GM12872 (cell line): Measurements from ENCODE around the gene PEX14.

Experiments
- TF ChIP-seq, protein P1 (sequence below): IDR thresholded peaks from 3 replicates; pipeline ENCODE4 v1.5.1; 2011; ENCODE audit warnings: low read depth, mild to moderate bottlenecking, low read length, moderate library complexity; ENCODE audit not compliant: insufficient read depth

Gene PEX14

DNA sequence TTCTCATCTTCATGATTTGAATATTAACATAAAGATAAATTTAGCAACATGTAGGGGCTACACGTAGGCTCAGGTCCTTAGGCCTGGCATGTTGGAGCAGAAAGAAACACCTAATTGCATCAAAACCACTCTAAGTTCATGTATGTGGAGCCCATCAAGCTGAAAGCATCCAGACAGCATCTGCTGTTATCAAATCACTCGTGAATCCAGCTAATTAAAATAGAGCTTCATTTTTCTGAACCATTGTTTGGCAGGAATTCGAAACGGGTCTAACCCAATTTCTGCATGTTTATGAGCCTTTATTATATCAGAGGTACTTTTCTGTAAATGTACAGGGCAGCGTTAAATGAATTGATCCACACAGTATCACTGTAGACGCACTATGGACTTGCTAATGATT lies 45.7 kb downstream of the PEX14 start:
- TF ChIP-seq, protein P1, sequence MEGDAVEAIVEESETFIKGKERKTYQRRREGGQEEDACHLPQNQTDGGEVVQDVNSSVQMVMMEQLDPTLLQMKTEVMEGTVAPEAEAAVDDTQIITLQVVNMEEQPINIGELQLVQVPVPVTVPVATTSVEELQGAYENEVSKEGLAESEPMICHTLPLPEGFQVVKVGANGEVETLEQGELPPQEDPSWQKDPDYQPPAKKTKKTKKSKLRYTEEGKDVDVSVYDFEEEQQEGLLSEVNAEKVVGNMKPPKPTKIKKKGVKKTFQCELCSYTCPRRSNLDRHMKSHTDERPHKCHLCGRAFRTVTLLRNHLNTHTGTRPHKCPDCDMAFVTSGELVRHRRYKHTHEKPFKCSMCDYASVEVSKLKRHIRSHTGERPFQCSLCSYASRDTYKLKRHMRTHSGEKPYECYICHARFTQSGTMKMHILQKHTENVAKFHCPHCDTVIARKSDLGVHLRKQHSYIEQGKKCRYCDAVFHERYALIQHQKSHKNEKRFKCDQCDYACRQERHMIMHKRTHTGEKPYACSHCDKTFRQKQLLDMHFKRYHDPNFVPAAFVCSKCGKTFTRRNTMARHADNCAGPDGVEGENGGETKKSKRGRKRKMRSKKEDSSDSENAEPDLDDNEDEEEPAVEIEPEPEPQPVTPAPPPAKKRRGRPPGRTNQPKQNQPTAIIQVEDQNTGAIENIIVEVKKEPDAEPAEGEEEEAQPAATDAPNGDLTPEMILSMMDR = no peak

DNA sequence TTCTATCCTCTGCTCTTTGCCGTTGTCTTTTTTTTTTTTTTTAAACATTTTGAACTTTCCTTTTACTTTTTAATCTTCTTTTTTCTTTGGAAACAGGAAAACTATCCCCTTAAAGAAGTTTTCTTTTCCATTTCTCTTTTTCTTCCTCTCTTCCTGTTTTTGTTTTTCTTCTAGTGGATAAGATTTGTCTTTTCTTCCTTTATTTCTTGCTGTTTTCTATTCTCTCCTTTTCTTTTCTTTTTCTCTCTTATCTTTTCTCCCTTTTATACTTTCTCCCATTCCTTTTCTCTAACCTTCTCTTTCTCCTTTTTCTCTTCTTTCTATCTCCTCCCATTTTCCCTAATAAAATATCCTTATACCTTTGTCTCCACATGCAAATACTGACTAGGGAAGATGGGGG lies 46.2 kb downstream of the PEX14 start:
- TF ChIP-seq, protein P1 = no peak

DNA sequence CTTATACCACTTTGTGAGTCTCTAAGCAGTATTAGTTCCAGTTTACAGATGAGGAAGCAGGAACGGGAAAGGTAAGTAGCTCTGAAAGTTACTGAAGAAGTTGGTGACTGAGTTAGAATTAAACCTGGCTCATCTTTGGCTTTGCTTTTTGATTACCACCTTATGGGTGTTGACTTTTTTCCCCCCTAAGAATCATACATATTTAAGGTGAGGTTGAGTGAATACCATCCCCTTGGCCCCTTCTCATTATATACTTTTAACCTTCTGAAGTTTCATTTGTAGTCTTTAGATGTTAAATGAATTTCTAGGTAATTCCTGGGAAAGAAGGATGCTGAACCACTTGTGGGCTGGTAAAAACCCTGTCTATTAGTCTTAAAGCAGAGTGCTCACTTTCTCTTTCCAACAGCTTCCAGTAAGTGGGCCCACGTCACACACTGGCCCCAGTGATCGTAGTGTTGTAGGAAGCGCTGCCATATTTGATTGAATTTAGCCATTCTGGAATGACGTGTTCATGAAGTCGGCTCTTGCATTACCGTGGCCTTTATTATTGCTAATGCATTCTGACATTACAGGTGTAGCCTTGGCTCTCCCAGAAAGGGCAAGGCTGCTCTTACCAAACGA lies 46.9 kb downstream of the PEX14 start:
- TF ChIP-seq, protein P1 = no peak

DNA sequence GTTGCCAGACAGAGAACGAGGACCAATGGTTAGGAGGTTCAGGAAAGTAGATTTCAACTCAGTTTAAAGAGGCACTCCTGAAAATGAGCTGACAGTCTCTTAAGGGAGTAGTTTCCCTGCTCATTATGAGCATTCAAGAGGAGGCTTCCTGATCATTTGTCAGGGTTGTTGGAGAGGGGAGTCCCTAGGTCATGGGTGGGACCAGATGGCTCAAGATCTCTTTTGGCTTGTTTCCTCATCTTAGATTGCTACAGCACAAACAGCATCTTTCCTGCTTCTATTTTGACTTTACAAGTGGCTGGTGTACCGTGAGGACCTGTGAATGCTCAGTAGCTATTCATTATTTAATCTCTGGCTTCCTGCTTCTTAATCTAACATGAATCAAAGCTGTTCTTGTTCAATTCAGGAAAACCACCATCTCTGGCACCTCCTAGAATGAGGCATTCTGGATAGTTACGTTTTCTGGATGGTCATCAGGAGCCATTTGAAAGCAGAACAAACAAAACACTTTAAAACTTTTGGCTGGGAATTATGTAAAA lies 47.6 kb downstream of the PEX14 start:
- TF ChIP-seq, protein P1 = no peak

DNA sequence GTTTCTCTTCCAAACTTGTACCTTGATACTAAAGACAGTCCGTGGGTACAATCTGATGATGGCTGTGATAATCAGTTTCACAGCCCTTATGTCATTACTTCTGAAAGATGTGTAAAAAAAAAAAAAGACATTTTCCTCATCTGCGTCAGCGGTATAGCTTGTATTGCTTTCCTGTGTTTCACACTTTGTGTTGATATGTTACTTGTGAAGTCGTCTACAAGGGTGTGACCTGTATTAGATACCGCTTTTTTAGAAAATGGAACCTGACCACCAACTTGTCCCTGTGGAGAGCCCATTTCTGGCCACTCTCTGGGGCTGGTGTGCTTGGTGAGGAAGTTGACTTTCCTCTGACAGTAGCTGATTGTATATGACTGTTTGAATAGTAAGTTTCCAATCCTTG lies 50.5 kb downstream of the PEX14 start:
- TF ChIP-seq, protein P1 = no peak

DNA sequence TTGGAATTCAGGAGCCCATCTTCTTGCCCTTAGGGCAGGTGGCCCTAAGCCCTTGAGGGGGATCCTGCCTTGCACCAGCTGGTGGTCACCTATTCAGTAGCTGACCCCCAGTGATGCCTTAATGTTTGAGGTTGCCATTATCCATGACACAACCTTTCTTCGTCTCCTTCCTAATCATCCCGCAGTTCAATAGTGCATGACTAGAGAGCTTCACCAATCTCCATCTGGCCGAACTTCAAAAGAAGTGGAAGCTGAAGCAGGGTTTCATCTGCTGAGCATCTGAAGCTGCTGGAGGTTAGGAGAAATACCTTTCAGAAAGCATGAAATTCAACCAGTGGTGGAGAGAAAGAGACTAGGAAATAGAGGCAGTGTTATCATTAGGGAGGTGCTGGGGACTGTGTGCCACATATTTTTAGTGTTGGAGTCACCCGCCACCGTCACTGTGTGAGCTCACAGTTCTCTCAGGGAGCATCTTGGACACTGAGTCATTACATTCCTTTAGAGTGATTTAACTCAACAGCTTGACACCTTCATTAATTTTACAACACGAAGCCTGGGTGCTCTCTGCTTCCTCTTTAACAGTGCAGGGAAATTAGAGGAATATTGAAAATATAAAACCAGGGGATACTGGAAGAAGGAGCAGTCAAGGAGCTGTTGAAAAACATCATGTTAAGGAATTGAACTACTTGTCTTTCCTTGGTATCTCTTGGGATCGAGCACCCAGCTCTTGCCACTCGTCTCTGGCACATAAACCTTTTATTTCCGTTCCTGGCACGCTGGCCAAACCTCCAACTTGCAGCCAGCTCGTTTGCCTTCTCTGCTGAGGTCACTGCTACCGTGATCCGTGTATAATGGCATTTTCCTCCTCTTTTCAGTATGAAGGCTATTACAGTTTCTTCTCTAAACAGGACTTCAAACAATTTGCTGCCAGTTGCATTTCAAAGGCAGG lies 53.6 kb downstream of the PEX14 start:
- TF ChIP-seq, protein P1 = no peak

DNA sequence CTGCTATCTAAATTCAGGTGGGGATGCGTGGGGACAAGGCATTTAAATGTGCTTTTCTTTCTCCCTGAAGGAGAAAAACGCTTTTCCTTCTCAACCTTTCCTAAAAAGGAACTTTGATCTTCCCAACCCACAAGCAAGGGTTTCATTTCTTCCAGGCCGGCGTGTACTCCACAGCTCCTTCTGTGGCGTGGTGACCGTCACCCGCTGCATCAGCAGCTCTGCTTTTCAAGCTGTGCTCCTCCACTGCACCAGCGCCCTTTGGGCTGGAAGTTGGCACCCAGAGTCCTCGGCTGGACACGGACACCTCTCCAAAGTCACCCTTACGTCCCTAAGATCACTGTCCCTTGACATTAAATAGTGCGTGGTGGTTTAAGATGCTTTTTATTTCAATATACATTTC lies 54.3 kb downstream of the PEX14 start:
- TF ChIP-seq, protein P1 = no peak
